ENCODE measurements around the gene PCDHGA11. TPM values are rescaled to one million over a fixed set of nuclear protein-coding genes. Genes with fewer than 3 reads are reported as not detected.

PCDHGA11 gene
- total RNA-seq, 1 experiment from 2014 or later, result 0.39 TPM

GRCh38 chr5:141434006-141434405 lies 13.2 kb downstream of the PCDHGA11 start:
- H3K4me1 ChIP-seq (ENCODE audit: control insufficient read depth, insufficient read depth, low read length), result no peaks in the 10 kb centered on the region
- intact Hi-C loops (cut with micrococcal nuclease; ENCODE audit: unreplicated experiment), result no loop called here
- no peaks in the 10 kb centered on the region; the same call in 1 of the 2 replicates for H3K9me3 ChIP-seq (ENCODE audit: control insufficient read depth, insufficient read depth, low read depth, low read length)
- H3K36me3 ChIP-seq (ENCODE audit: control insufficient read depth, insufficient read depth, low read length), result no peaks in the 10 kb centered on the region
- TF ChIP-seq TCF7L2 (IDR thresholded peaks at IDR 0.05; ENCODE audit: low read depth, low read length) (no peak), REST (IDR thresholded peaks at IDR 0.05; ENCODE audit: insufficient read depth in 1 of 2, low read depth in 2 of 2, low read length in 1 of 2) (no peak), SIN3A (IDR thresholded peaks at IDR 0.05; ENCODE audit: borderline replicate concordance, insufficient read depth, low read depth, low read length) (no peak), POLR2AphosphoS5 (IDR thresholded peaks at IDR 0.05; ENCODE audit: low read depth, low read length) (no peak)
- TF ChIP-seq, protein P1, sequence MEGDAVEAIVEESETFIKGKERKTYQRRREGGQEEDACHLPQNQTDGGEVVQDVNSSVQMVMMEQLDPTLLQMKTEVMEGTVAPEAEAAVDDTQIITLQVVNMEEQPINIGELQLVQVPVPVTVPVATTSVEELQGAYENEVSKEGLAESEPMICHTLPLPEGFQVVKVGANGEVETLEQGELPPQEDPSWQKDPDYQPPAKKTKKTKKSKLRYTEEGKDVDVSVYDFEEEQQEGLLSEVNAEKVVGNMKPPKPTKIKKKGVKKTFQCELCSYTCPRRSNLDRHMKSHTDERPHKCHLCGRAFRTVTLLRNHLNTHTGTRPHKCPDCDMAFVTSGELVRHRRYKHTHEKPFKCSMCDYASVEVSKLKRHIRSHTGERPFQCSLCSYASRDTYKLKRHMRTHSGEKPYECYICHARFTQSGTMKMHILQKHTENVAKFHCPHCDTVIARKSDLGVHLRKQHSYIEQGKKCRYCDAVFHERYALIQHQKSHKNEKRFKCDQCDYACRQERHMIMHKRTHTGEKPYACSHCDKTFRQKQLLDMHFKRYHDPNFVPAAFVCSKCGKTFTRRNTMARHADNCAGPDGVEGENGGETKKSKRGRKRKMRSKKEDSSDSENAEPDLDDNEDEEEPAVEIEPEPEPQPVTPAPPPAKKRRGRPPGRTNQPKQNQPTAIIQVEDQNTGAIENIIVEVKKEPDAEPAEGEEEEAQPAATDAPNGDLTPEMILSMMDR (IDR thresholded peaks at IDR 0.05), result no peak
- DNase-seq (ENCODE audit: low read depth, low spot score), result no peak
- POLR2A ChIA-PET, result no interaction called here
- H3K4me3 ChIP-seq (ENCODE audit: low read depth in 2 of 2, low read length in 2 of 2), result no peak overlapping the region
- H3K27ac ChIP-seq (ENCODE audit: low read length), result no peak overlapping the region
- no peak for ATAC-seq
- no peaks in the 10 kb centered on the region for H3K27me3 ChIP-seq (ENCODE audit: control insufficient read depth, insufficient read depth, low read length)
- no TSS peak for BruUV-seq (replicated peaks)
- CTCF ChIA-PET, result no interaction called here
- in situ Hi-C loops (cut with HindIII; ENCODE audit: low pct_unique_long_range_greater_than_20kb, low sequenced_read_pairs), result no loop called here

DNA sequence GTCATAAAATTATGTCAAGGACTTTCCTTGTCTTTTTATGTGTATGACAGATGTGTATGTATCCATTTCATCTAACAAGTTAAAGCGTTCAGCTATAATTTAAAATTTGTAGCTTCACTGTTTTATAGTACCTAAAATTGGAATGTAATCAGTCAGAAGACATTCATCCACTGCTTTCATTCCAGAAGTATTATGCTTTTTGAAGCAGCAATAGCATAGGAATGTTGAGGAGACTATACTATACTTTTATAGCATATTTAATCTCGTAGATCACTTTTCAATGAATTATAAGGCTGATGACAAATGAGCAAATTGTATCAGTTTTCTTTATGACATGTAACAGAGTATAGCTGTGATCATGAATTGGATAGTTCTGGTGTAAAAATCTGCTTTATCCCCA lies 16.4 kb downstream of the PCDHGA11 start:
- DNase-seq (ENCODE audit: low read depth, low spot score) (no peak), ATAC-seq (no peak)
- H3K9me3 ChIP-seq (ENCODE audit: control insufficient read depth, insufficient read depth, low read depth, low read length), result no peaks in the 10 kb centered on the region; the same call in 1 of the 2 replicates
- H3K27me3 ChIP-seq (ENCODE audit: control insufficient read depth, insufficient read depth, low read length), result no peaks in the 10 kb centered on the region
- no TSS peak for BruUV-seq (replicated peaks)
- no peaks in the 10 kb centered on the region for H3K4me1 ChIP-seq (ENCODE audit: control insufficient read depth, insufficient read depth, low read length)
- ChIA-PET CTCF (interaction anchor here (0.6 kb wide), 1 partner anchor 101 kb away, joined by 3 read pairs; no protein-coding TSS in a partner anchor), POLR2A (no interaction called here)
- TF ChIP-seq REST (IDR thresholded peaks at IDR 0.05; ENCODE audit: insufficient read depth in 1 of 2, low read depth in 2 of 2, low read length in 1 of 2), result no peak
- TF ChIP-seq POLR2AphosphoS5 (IDR thresholded peaks at IDR 0.05; ENCODE audit: low read depth, low read length), result no peak
- TF ChIP-seq SIN3A (IDR thresholded peaks at IDR 0.05; ENCODE audit: borderline replicate concordance, insufficient read depth, low read depth, low read length), result no peak
- TF ChIP-seq, protein P1 (IDR thresholded peaks at IDR 0.05), result no peak
- TF ChIP-seq TCF7L2 (IDR thresholded peaks at IDR 0.05; ENCODE audit: low read depth, low read length), result no peak
- no peak overlapping the region for H3K27ac ChIP-seq (ENCODE audit: low read length)
- in situ Hi-C loops (cut with HindIII; ENCODE audit: low pct_unique_long_range_greater_than_20kb, low sequenced_read_pairs), result no loop called here
- H3K4me3 ChIP-seq (ENCODE audit: low read depth in 2 of 2, low read length in 2 of 2), result no peak overlapping the region
- H3K36me3 ChIP-seq (ENCODE audit: control insufficient read depth, insufficient read depth, low read length), result no peaks in the 10 kb centered on the region
- intact Hi-C loops (cut with micrococcal nuclease; ENCODE audit: unreplicated experiment), result no loop called here

Data from Panc1 (cell line).